KG1 (cell line): ENCODE results near the gene CELF3.
A peak's percentile ranks its signal among the peaks of the same experiment; 100 is the strongest.
"Not testable (repeated sequence)": the region's sequence is repeated elsewhere in the genome, so short reads cannot be mapped to it uniquely, and the experiment has no call there.

Experiments used
- DNase-seq: peaks from one replicate; lab custom pipeline; 2025; lab: John Stamatoyannopoulos, UW

Gene CELF3

GRCh38 chr1:151716771-151717631 is at the start of gene CELF3:
Gene CELF3 (minus strand): TSS chr1:151716803. CDS start chr1:151716020, 783 bp downstream.
- no peak for DNase-seq

- DNase-seq = no peak
These were observed 47.4 kb upstream of the CELF3 start for GRCh38 chr1:151763990-151764389.

- peak; percentile 61 for DNase-seq
These were observed 46.6 kb upstream of the CELF3 start, which contains the start of gene MRPL9 for GRCh38 chr1:151762941-151763921. Gene MRPL9 (minus strand): TSS chr1:151763496. CDS start chr1:151763479, 17 bp downstream.

GRCh38 chr1:151760597-151761385 is 44.2 kb upstream of the CELF3 start:
- DNase-seq = no peak

GRCh38 chr1:151759241-151759640 is 42.6 kb upstream of the CELF3 start:
- DNase-seq = no peak

GRCh38 chr1:151756291-151756690 is 39.7 kb upstream of the CELF3 start:
- DNase-seq = no peak

- DNase-seq = no peak
These were observed 24.9 kb upstream of the CELF3 start for GRCh38 chr1:151741516-151741915.

GRCh38 chr1:151739590-151740355 is 23.2 kb upstream of the CELF3 start:
- DNase-seq = no peak

GRCh38 chr1:151737479-151737878 is 20.9 kb upstream of the CELF3 start:
- DNase-seq = no peak

GRCh38 chr1:151737026-151737425 is 20.4 kb upstream of the CELF3 start:
- no peak for DNase-seq

- DNase-seq = not testable (repeated sequence)
These were observed 17.4 kb upstream of the CELF3 start for GRCh38 chr1:151733995-151734394.

GRCh38 chr1:151733126-151733525 is 16.5 kb upstream of the CELF3 start:
- no peak for DNase-seq

GRCh38 chr1:151729966-151730291 is 13.3 kb upstream of the CELF3 start:
- no peak for DNase-seq

GRCh38 chr1:151729157-151729965 is 12.8 kb upstream of the CELF3 start:
- no peak for DNase-seq

GRCh38 chr1:151728151-151729054 is 11.8 kb upstream of the CELF3 start:
- DNase-seq = no peak

- DNase-seq = no peak
These were observed 7.2 kb upstream of the CELF3 start for GRCh38 chr1:151723726-151724370.

- DNase-seq = no peak
These were observed 5.3 kb upstream of the CELF3 start for GRCh38 chr1:151721788-151722510.
